ENCODE data around the gene LAIR2. TPM values are rescaled to one million over a fixed set of nuclear protein-coding genes. Genes with fewer than 3 reads are reported as not detected.
"Not testable (repeated sequence)": the region's sequence is repeated elsewhere in the genome, so short reads cannot be mapped to it uniquely, and the experiment has no call there.

Gene LAIR2
- total RNA-seq, 1 experiment from 2014 or later = not detected

DNA sequence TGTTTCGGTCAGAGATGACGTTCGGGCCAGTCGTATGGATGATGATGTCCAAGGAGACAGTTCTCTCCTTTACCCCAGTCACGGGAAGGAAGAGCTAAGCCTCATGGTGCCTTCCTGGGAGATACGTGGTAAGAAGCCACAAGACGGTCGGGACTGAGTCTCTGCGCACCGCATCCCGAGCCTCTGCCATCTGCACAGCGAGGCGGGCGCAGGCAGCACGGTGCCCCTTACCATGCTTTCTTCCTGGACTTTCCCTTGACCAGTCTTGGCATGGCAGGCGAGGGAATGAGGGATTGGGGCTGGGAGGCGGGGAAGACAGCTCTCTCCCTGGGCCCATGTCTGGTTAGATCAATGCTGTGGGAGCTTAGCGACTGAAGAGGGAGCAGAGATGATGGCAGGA, 10.1 kb upstream of the LAIR2 start:
- DNase-seq (ENCODE audit: low read depth) = no peak

DNA sequence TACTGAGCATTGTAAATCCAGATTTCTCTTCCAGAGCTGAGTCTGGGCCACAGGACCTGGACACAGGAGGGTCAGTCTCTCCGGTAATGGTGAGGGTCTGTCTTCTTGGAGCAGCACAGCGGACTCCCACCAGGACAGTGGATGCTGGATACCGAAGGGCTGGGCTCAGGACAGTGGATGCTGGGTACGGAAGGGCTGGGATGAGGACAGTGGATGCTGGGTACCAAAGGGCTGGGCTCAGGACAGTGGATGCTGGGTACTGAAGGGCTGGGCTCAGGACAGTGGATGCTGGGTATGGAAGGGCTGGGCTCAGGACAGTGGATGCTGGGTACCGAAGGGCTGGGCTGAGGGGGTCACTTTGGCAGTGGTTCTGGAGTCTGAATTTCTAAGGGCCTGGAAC, 9.6 kb upstream of the LAIR2 start:
- DNase-seq (ENCODE audit: low read depth) = not testable (repeated sequence)

DNA sequence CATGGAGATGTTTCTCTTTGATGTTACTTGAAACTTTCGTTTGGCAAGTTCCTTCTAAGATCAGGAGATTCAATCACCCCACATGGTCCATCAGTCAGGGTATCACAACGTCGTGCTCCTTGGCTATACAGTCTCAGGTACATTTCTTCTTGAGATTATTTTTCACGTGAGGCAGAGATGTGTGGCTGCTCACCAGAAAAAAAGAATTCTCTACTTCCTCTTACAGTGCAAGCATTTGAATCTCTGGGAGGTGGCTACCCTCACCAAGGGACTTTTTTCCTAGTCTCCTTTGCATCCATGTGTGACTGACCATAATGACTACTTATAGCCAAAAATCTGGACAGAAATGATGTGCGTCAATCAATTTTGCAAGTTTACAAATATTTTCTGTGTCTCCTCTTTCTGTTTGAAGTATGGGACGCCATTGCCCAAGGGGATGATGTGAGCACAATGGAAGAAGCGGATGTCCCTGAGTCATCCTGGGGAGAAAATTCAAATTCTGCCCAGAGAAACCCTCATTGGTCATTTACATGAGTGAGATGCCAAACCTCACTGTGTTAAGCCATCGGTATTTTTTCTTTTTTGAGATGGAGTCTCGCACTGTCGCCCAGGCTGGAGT, 8.6 kb upstream of the LAIR2 start:
- DNase-seq (ENCODE audit: low read depth) = no peak

DNA sequence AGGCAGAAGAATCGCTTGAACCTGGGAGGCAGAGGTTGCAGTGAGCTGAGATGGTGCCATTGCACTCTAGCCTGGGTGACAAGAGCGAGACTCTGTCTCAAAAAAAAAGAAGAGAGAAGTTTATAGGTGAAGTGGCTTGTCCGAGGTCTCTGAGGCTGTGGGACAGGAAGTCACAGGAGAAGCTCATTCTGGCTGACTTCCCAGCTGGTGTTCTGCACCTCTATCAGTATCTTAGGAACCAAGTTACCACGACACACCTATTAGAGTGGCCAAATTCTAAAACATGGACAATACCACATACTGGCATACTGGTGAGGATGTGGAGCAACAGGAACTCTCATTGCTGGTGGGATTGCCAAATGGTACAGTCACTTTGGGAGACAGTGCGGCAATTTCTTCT, 7.3 kb upstream of the LAIR2 start:
- not testable (repeated sequence) for DNase-seq (ENCODE audit: low read depth)

DNA sequence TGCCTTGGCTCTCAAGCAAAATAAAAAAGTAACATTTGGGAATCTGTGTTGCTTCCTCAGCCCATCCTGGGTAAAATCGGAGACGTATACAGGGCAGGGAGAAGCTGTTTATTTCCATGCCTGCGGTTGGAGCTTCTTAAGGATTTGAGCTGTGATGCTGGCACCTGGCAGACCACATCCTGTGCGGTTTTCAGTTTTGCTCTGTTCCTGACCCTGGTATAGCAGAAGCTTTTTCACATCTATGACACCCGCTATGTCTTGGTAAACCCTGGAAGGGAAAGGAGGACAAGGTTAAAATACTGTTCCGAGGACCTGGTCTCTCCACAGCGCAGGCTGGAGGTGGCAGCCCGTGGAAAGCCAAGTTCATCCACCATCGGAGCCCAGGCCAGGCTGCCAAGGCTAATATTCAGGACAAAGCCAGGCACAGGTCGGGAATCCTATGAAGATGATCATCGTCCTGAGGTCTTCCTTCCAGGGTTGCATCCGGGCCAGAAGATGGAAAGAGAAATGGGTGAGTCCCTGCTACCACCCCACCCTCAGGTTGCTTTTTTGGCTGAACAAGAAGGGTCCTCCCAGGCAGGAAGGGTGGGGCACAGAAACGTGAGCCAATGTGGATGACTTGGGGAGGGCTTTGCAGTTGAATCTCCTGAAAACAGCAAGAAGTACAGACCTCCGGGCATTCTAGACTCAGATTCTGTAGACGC, 4.7 kb upstream of the LAIR2 start:
- peak; percentile 49 for DNase-seq (ENCODE audit: low read depth)

DNA sequence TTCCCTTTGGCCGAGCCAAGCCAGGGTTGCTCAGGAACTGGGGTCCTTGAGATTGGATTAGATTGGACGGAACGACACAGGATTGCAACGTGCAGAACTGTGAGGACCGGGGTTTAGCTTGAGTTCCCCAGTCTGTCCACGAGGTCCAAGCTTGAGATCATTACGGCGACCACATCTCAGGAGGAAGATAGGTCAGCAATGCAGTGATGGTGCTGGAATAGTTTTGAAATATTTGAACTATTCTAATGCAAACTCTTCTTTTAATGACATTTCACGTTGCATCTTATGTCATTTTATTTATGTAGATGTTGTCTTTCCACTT, 4.2 kb upstream of the LAIR2 start:
- DNase-seq (ENCODE audit: low read depth) = not testable (repeated sequence)

GRCh38 chr19:54505542-54505941, 2.9 kb downstream of the LAIR2 start:
- DNase-seq (ENCODE audit: low read depth) = not testable (repeated sequence)

GRCh38 chr19:54506079-54506478, 3.4 kb downstream of the LAIR2 start:
- DNase-seq (ENCODE audit: low read depth) = no peak

DNA sequence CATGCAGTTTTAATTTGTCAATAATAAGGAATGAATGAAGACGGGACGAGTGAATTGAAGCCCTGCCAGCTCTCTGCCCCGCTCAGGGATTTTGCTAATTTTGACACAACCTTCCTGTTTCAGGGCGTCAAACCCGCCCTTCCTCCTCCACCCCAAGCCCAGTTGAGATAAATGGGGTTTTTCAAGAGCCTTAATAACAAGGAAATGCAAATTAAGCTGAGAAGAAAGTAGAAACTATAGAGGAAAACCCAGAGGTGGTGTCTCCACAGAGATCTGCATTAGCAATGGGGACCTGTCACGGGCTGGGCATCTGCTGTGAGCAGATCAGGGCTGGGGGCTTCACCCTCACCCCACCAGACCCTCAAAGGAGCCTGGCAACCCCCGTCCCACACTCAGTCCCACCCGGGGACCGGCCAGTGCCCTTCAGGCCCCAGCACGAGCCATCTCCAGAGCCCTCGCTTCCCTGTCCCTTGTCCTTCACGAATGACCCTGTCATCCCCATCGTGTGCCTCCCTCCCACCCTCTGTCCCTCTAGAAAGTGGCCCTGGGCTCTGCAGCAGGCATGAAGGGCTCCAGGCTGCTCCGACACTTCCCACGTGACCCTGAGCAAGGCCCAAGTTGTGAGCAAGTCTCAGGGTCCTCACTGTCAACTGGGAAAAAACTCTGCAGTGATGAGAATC, 4.5 kb downstream of the LAIR2 start:
- DNase-seq (ENCODE audit: low read depth) = not testable (repeated sequence)

- no peak for DNase-seq (ENCODE audit: low read depth)
These were observed 5.2 kb downstream of the LAIR2 start for GRCh38 chr19:54507824-54508223.

- not testable (repeated sequence) for DNase-seq (ENCODE audit: low read depth)
These were observed 5.9 kb downstream of the LAIR2 start for GRCh38 chr19:54508487-54508886.

DNA sequence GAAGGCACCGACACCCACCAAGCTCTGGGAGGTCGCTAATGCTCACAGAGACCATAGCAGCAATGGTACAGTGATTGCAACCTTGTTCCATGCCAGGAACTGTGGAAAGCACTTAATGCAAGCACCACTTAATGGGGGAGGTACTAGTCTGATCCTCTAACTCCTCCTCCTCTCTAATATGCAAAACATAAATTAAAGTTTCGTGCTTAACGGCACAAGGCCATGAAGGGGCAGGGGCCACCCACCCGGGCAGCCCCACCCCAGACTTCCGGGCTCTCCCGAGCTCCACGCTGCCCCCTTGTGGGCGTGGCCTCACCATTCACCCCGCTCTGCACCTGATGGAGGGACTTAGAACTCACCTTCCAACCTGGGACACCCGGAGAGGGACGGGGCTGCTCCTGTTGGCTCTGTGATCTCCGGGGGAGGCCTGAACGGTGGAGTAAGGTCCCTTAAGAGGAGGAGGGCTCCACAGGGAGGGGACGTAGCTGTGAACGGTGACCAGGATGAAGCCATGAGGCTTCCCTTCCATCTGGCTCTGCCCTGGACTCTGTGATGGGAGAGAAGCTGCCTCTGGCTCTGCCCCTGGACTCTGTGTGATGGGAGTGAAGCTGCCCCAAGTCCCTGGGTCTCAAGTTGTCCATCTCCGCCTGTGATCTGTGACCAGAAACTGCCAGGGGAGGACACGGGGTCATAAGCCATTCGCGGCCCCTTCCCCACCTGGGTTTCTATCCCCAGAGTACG, 6.7 kb downstream of the LAIR2 start:
- DNase-seq (ENCODE audit: low read depth) = not testable (repeated sequence)

DNA sequence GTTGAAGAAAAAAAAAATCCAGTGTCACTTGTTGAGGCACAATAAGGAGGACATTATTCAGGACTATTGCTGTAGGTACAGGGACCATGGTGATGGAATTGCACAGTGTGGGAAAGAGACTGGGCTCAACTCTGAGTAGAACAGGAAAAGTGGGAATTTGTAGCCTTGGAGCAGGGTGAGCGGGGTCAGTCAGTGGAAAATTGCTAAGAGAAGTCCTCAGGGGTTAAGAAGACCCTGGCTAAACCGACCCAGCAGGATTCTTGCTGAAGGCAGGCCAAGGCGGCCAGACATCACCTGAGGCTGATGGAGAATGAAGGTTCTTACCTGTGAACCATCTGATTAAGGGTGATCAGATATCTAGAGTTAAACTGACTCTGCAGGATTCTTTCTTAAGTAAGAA, 12.5 kb downstream of the LAIR2 start:
- DNase-seq (ENCODE audit: low read depth) = no peak

DNA sequence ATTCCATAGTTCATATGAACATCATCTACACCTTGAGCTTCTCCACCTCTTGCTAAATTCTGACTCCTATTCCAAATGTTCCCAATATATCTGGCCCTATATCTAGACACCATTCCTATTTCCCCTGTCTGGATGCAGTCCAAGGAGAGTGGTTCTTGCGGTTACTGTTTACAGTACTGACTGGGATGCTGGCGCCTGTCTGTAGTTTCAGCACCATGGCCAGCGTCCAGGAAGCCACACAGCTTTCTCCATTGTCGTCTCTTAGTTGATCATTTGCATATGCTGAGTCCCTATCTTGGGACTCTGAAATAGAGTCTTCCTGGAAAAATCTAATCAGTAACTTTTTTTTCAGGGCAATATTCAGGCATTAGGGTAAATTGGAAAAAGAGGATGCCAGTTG, 14.9 kb downstream of the LAIR2 start:
- peak; percentile 63 for DNase-seq (ENCODE audit: low read depth)

DNA sequence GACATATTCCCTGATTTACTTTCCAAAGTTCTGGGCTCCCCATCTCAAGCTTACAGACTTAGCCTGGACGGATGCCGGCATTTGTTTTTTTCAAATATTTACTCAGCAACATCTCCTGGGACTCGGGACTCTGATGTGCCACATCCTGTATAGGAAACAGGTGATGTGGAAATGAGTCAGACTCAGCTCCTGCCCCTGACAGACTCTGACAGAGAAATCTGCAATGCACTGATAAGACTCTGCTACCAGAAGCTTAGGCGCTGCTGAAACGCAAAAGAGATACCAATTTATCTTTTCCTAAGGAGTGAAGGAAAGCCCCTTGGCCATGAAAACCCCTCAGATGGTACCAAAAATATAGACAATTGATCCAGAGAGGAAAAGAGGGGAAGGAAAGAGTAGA, 16.2 kb downstream of the LAIR2 start:
- peak; percentile 79 for DNase-seq (ENCODE audit: low read depth)

GRCh38 chr19:54521022-54521859, 18.6 kb downstream of the LAIR2 start:
- DNase-seq (ENCODE audit: low read depth) = peak; percentile 34

GRCh38 chr19:54521860-54522513, 19.4 kb downstream of the LAIR2 start:
- DNase-seq (ENCODE audit: low read depth) = no peak

DNA sequence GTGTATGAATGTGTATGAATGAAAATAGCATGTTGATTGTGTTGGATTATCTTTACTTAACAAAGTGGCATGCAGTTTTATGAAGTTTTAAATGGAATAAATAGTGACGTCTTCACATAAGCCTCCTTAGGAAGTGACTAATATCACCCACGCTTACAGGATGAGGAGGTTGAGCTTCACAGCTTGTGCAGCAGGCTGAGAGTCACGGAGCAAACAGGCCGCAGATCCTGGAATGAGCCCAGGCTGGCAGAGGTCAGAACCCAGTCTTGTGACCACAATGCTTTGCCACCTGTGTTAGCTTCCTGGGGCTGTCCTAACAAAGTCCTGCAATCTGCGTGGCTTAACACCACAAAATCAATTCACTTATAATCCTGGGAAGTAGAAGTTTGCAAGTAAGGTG, 20.8 kb downstream of the LAIR2 start:
- DNase-seq (ENCODE audit: low read depth) = peak; percentile 82

- no peak for DNase-seq (ENCODE audit: low read depth)
These were observed 23.0 kb downstream of the LAIR2 start for GRCh38 chr19:54525636-54526035.

- peak; percentile 15 for DNase-seq (ENCODE audit: low read depth)
These were observed 24.3 kb downstream of the LAIR2 start for GRCh38 chr19:54526972-54527371.

GRCh38 chr19:54530866-54531265, 28.2 kb downstream of the LAIR2 start:
- no peak for DNase-seq (ENCODE audit: low read depth)
